Esophagus muscularis mucosa (tissue), 4 donors: Measurements from ENCODE around the gene USP36. TPM values are rescaled to one million over a fixed set of nuclear protein-coding genes. Genes with fewer than 3 reads are reported as not detected.
A peak's percentile ranks its signal among the peaks of the same experiment; 100 is the strongest.
"Not testable (repeated sequence)": the region's sequence is repeated elsewhere in the genome, so short reads cannot be mapped to it uniquely, and the experiment has no call there.

Experiments used
- DNase-seq: peaks from one replicate; pipeline ENCODE4 v3.0.0-alpha.2; 2017; ENCODE audit errors: extremely low spot score
- H3K27ac ChIP-seq, 4 donors: fragments of 200-600 bp; sonication (generic); replicated peaks in 1 of 4; 1 replicate in 3 of 4; 2 replicates in 1 of 4; pipeline ENCODE4 v1.5.1; 2016 to 2019; ENCODE audit warnings: mild to moderate bottlenecking in 1 of 4
- H3K27me3 ChIP-seq, 4 donors: fragments of 200-600 bp; sonication (generic); one replicate each; pipeline versions ENCODE4 v1.5.1 to v1.6.0; 2016 to 2019
- H3K36me3 ChIP-seq, 4 donors: fragments of 200-600 bp; sonication (generic); one replicate each; pipeline ENCODE4 v1.5.1; 2016 to 2019
- H3K4me1 ChIP-seq, 4 donors: fragments of 200-600 bp; sonication (generic); one replicate each; pipeline ENCODE4 v1.5.1; 2016 to 2019
- H3K4me3 ChIP-seq, 4 donors: fragments of 200-600 bp; sonication (generic); 1 replicate in 2 of 4; 2 replicates in 2 of 4; pipeline ENCODE4 v1.5.1; 2016 to 2019; ENCODE audit warnings: mild to moderate bottlenecking in 4 of 4, moderate library complexity in 1 of 4
- H3K9me3 ChIP-seq, 4 donors: fragments of 200-600 bp; sonication (generic); 1 replicate in 3 of 4; 2 replicates in 1 of 4; pipeline ENCODE4 v1.5.1; 2016 to 2019
- CTCF ChIP-seq, 3 experiments: fragments of 200-600 bp in 2 of 3; fragments of 450-650 bp in 1 of 3; sonication (generic) in 2 of 3; IDR thresholded peaks; one replicate each; pipeline ENCODE4 v1.5.1; 2017 to 2019; ENCODE audit warnings: antibody characterized with exemption in 3 of 3, mild to moderate bottlenecking in 2 of 3, moderate library complexity in 1 of 3
- EP300 ChIP-seq: sonication (generic); formaldehyde crosslinking; IDR thresholded peaks from one replicate; pipeline ENCODE4 v1.6.1; 2017; ENCODE audit warnings: antibody characterized with exemption
- POLR2A ChIP-seq: fragments of 450-650 bp; IDR thresholded peaks from one replicate; pipeline ENCODE4 v1.6.1; 2017; ENCODE audit warnings: antibody characterized with exemption, moderate library complexity, mild to moderate bottlenecking, low read depth
- POLR2AphosphoS5 ChIP-seq, 2 donors: sonication (generic); formaldehyde crosslinking; IDR thresholded peaks; one replicate each; pipeline ENCODE4 v1.6.1; 2017; ENCODE audit warnings: antibody characterized with exemption in 2 of 2
- WGBS: methylation state at CpG from one replicate; pipeline ENCODE4 v1.1.5; 2018; 5-methylcytosine and 5-hydroxymethylcytosine counted together
- intact Hi-C: fragments of 100-400 bp; cut with DNase I; formaldehyde crosslinking; loops from one replicate; pipeline ENCODE4 v1.15.1; 2023
- total RNA-seq, 4 donors: library from RNA; depleted of rRNA; stranded (reverse); fragments of >200 nt; gene quantifications; one replicate each; pipeline versions ENCODE4 v1.1.0 to v1.2.1, GENCODE V29; 2016

USP36 gene
- total RNA-seq, result 10 to 100 TPM; 23.3 to 44.7 (median 32.2) TPM

- Histone ChIP-seq H3K4me3 (peak within 1 kb of the TSS; percentile 72 to 98 (median 86)), H3K27ac (peak within 1 kb of the TSS; percentile 98 to 100 (median 100)), H3K27me3 (no peaks in the 10 kb centered on the region), H3K36me3 (peaks cover 11 to 25% (median 21%) of the 10 kb centered on the region in 4 donors), H3K4me1 (peaks cover 20 to 39% (median 37%) of the 10 kb centered on the region in 4 donors), H3K9me3 (no peaks in the 10 kb centered on the region)
- TF ChIP-seq CTCF (IDR thresholded peaks at IDR 0.05) (peak in 2 of 3 experiments; percentile 8 to 41), EP300 (peak; percentile 94), POLR2AphosphoS5 (IDR thresholded peaks at IDR 0.05) (peak; percentile 99 to 100), POLR2A (peak; percentile 87)
- intact Hi-C loops, result no loop called here
- 0% methylated on average over 14 of the region's 74 CpGs for WGBS
- peak; percentile 100 for DNase-seq
Observed at GRCh38 chr17:78840780-78841611, at the start of gene USP36. USP36 (minus strand) TSS chr17:78840814; CDS start chr17:78836363, 4,451 bp downstream.

GRCh38 chr17:78890096-78890495, 49.5 kb upstream of the USP36 start:
- Histone ChIP-seq H3K36me3 (peaks cover 0 to 10% (median 0%) of the 10 kb centered on the region in 4 donors), H3K27ac (peak overlapping the region in 3 of 4 donors; percentile 31 to 45 (median 44)), H3K4me1 (peaks cover 62 to 100% (median 92%) of the 10 kb centered on the region in 4 donors)
- H3K9me3 ChIP-seq, intact Hi-C loops, DNase-seq, H3K4me3 ChIP-seq, H3K27me3 ChIP-seq: not testable (repeated sequence)
- WGBS, result 88% methylated on average over 11 of the region's 11 CpGs

- H3K9me3 ChIP-seq, result no peaks in the 10 kb centered on the region
- no peak for DNase-seq
- peaks cover 0 to 10% (median 0%) of the 10 kb centered on the region in 4 donors for H3K36me3 ChIP-seq
- intact Hi-C loops, result no loop called here
- no peak overlapping the region for H3K4me3 ChIP-seq
- H3K27me3 ChIP-seq, result no peaks in the 10 kb centered on the region
- peak overlapping the region; percentile 14 to 45 (median 38) for H3K27ac ChIP-seq
- TF ChIP-seq CTCF (IDR thresholded peaks at IDR 0.05) (no peak), POLR2AphosphoS5 (IDR thresholded peaks at IDR 0.05) (no peak), POLR2A (no peak), EP300 (no peak)
- WGBS, result 52% methylated on average over 8 of the region's 8 CpGs
- H3K4me1 ChIP-seq, result peaks cover 63 to 100% (median 92%) of the 10 kb centered on the region in 4 donors
Observed at GRCh38 chr17:78889531-78889930, 48.9 kb upstream of the USP36 start.

- H3K27ac ChIP-seq, result peak overlapping the region; percentile 14 to 45 (median 38)
Observed at GRCh38 chr17:78888941-78889518, 48.4 kb upstream of the USP36 start.

More at GRCh38 chr17:78888941-78889518, 48.4 kb upstream of the USP36 start:
- 67% methylated on average over 10 of the region's 10 CpGs for WGBS
- TF ChIP-seq EP300 (no peak), POLR2A (no peak), CTCF (IDR thresholded peaks at IDR 0.05) (no peak), POLR2AphosphoS5 (IDR thresholded peaks at IDR 0.05) (no peak)
- no peaks in the 10 kb centered on the region for H3K9me3 ChIP-seq
- peaks cover 64 to 100% (median 92%) of the 10 kb centered on the region in 4 donors for H3K4me1 ChIP-seq
- peaks cover 0 to 10% (median 0%) of the 10 kb centered on the region in 4 donors for H3K36me3 ChIP-seq
- intact Hi-C loops, result no loop called here
- no peak overlapping the region for H3K4me3 ChIP-seq
- H3K27me3 ChIP-seq, result no peaks in the 10 kb centered on the region
- DNase-seq, result no peak
